Measurements from ENCODE around the gene LOC128125822.

Gene LOC128125822

DNA sequence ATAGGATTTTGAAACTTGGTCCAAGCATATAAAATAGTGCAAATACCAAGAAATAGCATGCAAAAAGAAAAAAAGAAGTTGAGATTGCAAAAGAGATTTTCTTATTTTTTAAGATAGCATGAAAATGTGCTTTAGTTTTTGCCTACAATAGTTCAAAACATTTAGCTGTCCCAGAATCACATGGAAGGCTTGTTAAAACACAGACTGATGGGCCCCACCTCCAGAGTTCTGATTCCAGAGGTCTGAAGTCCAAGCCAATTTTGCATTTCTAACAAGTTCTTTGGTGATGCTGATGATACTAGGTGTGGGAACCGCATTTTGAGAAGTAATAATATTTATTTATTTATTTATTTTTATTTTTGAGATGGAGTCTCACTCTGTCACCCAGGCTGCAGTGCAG is 33.7 kb upstream of the LOC128125822 start:
- DNase-seq: no peak
- TF ChIP-seq GATA1 (IDR thresholded peaks at IDR 0.05; ENCODE audit: low read depth, low read length) (no peak), POLR2A (IDR thresholded peaks at IDR 0.05; ENCODE audit: low read length) (no peak)

DNA sequence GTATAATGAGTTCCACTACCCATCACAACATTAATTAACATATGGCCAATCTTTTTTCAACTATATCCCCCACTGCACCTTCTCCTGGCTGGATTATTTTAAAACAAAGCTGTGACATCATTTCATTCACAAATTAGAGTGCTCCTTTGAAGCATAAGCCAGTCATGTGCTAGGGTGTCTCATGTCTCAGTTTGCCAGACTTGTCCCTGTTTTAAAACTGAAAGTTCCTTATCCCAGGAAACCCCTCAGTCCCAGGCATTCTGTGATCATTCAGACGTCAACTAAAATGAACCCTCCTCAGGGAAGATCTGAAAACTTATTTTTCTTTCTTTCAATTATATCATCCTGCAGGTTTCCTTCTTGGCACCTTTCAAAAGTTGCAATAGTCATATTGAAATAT is 29.3 kb upstream of the LOC128125822 start:
- DNase-seq: no peak
- TF ChIP-seq GATA1 (IDR thresholded peaks at IDR 0.05; ENCODE audit: low read depth, low read length): no peak
- no peak for TF ChIP-seq POLR2A (IDR thresholded peaks at IDR 0.05; ENCODE audit: low read length)

- TF ChIP-seq GATA1 (IDR thresholded peaks at IDR 0.05; ENCODE audit: low read depth, low read length): no peak
- no peak for TF ChIP-seq POLR2A (IDR thresholded peaks at IDR 0.05; ENCODE audit: low read length)
- DNase-seq: no peak
Observed at GRCh38 chr6:63543982-63544381, 28.3 kb upstream of the LOC128125822 start.

- no peak for DNase-seq
Observed at GRCh38 chr6:63546236-63546635, 26.0 kb upstream of the LOC128125822 start.

GRCh38 chr6:63546697-63547096 is 25.6 kb upstream of the LOC128125822 start:
- TF ChIP-seq POLR2A (IDR thresholded peaks at IDR 0.05; ENCODE audit: low read length): no peak
- no peak for TF ChIP-seq GATA1 (IDR thresholded peaks at IDR 0.05; ENCODE audit: low read depth, low read length)
- no peak for DNase-seq

More at GRCh38 chr6:63546236-63546635, 26.0 kb upstream of the LOC128125822 start:
- TF ChIP-seq POLR2A (IDR thresholded peaks at IDR 0.05; ENCODE audit: low read length): no peak
- TF ChIP-seq GATA1 (IDR thresholded peaks at IDR 0.05; ENCODE audit: low read depth, low read length): no peak

DNA sequence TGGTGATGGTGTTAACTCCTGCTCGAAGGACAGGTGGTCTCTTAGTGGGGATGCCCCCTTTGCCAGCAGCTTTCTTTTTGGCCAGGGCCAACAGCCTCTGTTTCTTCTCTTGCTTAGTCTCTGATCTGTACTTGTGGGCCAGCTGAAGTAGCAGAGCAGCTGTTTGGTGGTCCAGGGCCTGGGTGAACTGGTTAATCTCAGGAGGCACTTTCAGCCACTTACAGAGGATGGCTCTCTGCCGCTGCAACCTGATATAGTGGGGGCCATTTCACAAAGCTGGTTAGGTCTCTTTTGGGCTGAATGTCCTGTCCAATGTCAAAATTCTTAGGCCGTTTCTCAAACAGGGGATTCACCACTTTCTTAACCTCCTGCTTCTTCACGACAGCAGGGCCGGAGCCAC is 23.2 kb upstream of the LOC128125822 start:
- DNase-seq: no peak
- TF ChIP-seq GATA1 (IDR thresholded peaks at IDR 0.05; ENCODE audit: low read depth, low read length) (no peak), POLR2A (IDR thresholded peaks at IDR 0.05; ENCODE audit: low read length) (no peak)

DNA sequence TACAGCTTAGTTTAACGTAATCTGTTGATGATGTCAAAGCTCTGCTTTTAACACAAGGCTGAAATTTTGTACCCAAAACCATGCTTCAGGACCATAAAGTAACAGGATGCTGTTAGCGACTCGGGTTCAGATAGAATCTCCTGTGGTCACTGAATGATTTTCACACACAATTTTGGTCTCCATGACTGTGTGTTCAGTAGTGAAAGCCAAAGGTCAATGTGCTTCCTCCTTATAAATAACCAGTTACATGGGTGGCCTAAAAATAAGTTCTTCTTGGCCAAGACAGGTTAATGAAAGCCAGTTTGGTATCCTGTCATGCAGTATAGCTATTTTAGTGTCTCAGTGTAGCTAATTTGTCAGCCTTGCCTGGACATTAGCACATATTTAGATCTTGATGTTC is 19.1 kb upstream of the LOC128125822 start:
- TF ChIP-seq POLR2A (IDR thresholded peaks at IDR 0.05; ENCODE audit: low read length) (no peak), GATA1 (IDR thresholded peaks at IDR 0.05; ENCODE audit: low read depth, low read length) (no peak)
- no peak for DNase-seq

DNA sequence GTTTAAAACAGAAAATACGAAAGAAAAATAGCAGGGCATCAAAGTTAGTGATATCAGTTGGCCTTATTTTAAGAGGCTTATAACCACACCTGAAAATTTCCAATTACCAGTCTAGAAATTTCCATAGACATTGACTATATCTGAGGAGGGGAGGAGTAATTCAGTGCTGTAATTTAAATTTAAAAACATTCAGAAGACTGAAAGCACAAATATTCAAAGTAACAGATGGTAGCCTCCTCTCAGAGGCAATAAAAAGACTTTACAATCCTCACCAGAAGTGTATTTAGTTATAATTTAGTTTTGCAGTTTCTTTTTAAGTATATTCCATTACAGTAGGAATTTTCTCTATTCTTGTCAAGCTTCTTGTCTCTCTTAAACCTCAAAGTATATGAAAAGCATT is 18.4 kb upstream of the LOC128125822 start:
- no peak for DNase-seq
- TF ChIP-seq POLR2A (IDR thresholded peaks at IDR 0.05; ENCODE audit: low read length) (no peak), GATA1 (IDR thresholded peaks at IDR 0.05; ENCODE audit: low read depth, low read length) (no peak)

GRCh38 chr6:63554782-63555181 is 17.5 kb upstream of the LOC128125822 start:
- TF ChIP-seq GATA1 (IDR thresholded peaks at IDR 0.05; ENCODE audit: low read depth, low read length): no peak
- TF ChIP-seq POLR2A (IDR thresholded peaks at IDR 0.05; ENCODE audit: low read length): no peak
- DNase-seq: no peak

- no peak for DNase-seq
- no peak for TF ChIP-seq POLR2A (IDR thresholded peaks at IDR 0.05; ENCODE audit: low read length)
- no peak for TF ChIP-seq GATA1 (IDR thresholded peaks at IDR 0.05; ENCODE audit: low read depth, low read length)
Observed at GRCh38 chr6:63556369-63556768, 15.9 kb upstream of the LOC128125822 start.

DNA sequence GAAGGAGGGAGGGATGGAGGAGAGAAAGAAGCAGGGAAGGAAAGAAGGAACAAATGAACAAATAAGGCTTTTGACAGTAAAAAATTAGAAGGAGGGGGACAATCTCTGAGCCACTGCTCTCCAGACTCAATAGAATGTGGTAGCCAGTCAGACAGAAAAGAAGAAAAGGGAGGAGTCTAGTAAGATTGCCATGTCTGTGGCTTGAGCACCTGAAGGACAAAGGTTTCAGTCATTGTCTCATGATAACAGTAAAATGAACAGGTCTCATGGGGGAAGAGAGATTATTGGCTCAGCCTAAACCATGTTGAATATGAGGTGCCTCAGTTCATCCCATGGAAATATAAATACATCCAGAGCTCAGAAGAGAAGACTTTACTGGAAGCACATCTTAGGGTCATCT is 14.0 kb upstream of the LOC128125822 start:
- TF ChIP-seq POLR2A (IDR thresholded peaks at IDR 0.05; ENCODE audit: low read length) (no peak), GATA1 (IDR thresholded peaks at IDR 0.05; ENCODE audit: low read depth, low read length) (no peak)
- DNase-seq: no peak

DNA sequence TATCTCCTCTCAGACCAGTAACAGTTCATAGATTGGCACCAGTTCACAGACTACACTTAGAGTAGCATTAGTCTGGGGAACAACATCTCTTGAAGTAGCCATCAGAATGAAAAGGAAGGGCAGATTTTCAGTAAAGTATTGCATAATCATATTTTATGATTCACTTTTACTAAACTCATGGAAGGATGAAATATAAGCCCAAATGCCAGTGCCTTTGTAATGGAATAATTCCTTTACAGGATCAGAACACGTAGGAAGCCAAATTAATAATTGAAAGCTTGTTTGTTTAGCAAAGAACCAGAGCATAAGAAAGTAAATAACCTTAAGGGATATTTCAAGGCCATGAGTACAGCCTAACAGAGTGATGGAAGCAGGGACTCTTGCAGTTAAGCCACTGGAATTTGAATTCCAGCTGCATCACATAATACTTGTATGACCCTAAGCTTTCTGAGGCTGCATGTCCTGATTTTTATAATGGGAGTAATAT is 11.4 kb upstream of the LOC128125822 start:
- no peak for TF ChIP-seq GATA1 (IDR thresholded peaks at IDR 0.05; ENCODE audit: low read depth, low read length)
- no peak for TF ChIP-seq POLR2A (IDR thresholded peaks at IDR 0.05; ENCODE audit: low read length)
- DNase-seq: no peak

- TF ChIP-seq POLR2A (IDR thresholded peaks at IDR 0.05; ENCODE audit: low read length) (no peak), GATA1 (IDR thresholded peaks at IDR 0.05; ENCODE audit: low read depth, low read length) (no peak)
- no peak for DNase-seq
Observed at GRCh38 chr6:63561288-63561687, 11.0 kb upstream of the LOC128125822 start.

GRCh38 chr6:63563235-63563634 is 9.0 kb upstream of the LOC128125822 start:
- TF ChIP-seq GATA1 (IDR thresholded peaks at IDR 0.05; ENCODE audit: low read depth, low read length) (no peak), POLR2A (IDR thresholded peaks at IDR 0.05; ENCODE audit: low read length) (no peak)
- DNase-seq: no peak

GRCh38 chr6:63565058-63565726 is 7.1 kb upstream of the LOC128125822 start:
- DNase-seq: no peak
- TF ChIP-seq POLR2A (IDR thresholded peaks at IDR 0.05; ENCODE audit: low read length): no peak
- TF ChIP-seq GATA1 (IDR thresholded peaks at IDR 0.05; ENCODE audit: low read depth, low read length): no peak
